Measurements from ENCODE around the gene DESI1.
"Not testable (repeated sequence)": the region's sequence is repeated elsewhere in the genome, so short reads cannot be mapped to it uniquely, and the experiment has no call there.

DNA sequence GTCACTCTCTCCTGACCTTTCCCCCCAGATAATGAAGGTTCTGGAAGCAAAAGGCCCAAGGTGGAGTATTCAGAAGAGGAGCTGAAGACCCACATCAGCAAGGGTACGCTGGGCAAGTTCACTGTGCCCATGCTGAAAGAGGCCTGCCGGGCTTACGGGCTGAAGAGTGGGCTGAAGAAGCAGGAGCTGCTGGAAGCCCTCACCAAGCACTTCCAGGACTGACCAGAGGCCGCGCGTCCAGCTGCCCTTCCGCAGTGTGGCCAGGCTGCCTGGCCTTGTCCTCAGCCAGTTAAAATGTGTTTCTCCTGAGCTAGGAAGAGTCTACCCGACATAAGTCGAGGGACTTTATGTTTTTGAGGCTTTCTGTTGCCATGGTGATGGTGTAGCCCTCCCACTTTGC, 42.8 kb upstream of the DESI1 start:
- TF ChIP-seq POLR2A (IDR thresholded peaks at IDR 0.05) = not testable (repeated sequence)
- TF ChIP-seq, protein P1, sequence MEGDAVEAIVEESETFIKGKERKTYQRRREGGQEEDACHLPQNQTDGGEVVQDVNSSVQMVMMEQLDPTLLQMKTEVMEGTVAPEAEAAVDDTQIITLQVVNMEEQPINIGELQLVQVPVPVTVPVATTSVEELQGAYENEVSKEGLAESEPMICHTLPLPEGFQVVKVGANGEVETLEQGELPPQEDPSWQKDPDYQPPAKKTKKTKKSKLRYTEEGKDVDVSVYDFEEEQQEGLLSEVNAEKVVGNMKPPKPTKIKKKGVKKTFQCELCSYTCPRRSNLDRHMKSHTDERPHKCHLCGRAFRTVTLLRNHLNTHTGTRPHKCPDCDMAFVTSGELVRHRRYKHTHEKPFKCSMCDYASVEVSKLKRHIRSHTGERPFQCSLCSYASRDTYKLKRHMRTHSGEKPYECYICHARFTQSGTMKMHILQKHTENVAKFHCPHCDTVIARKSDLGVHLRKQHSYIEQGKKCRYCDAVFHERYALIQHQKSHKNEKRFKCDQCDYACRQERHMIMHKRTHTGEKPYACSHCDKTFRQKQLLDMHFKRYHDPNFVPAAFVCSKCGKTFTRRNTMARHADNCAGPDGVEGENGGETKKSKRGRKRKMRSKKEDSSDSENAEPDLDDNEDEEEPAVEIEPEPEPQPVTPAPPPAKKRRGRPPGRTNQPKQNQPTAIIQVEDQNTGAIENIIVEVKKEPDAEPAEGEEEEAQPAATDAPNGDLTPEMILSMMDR (IDR thresholded peaks at IDR 0.05) = not testable (repeated sequence)
